H1 (cell line): Measurements from ENCODE around the gene PEPD. TPM values are rescaled to one million over a fixed set of nuclear protein-coding genes. Genes with fewer than 3 reads are reported as not detected.

Experiments
- CTCF ChIA-PET: fragments of 300-600 bp; sonication (Branson Sonifier 250); formaldehyde crosslinking; loops from one replicate; lab custom pipeline; 2021; ENCODE audit not compliant: partially characterized antibody; lab: Charles Lee
- POLR2A ChIA-PET: fragments of 300-600 bp; sonication (Branson Sonifier 250); formaldehyde crosslinking; loops from one replicate; lab custom pipeline; 2021; ENCODE audit warnings: inconsistent platforms; ENCODE audit not compliant: partially characterized antibody; lab: Charles Lee
- DNase-seq, 2 experiments: peaks; one replicate each; pipeline versions ENCODE4 v3.0.0 to v3.0.0-alpha.2; 2010 to 2022; ENCODE audit warnings: low spot score in 2 of 2, low read depth in 1 of 2, mixed read lengths in 1 of 2
- FAIRE-seq: peaks from 2 replicates; lab custom pipeline; 2011; peaks lifted over from hg19 to GRCh38; lab: Jason Lieb, UNC
- H2AFZ ChIP-seq: 2 replicates; pipeline ENCODE4 v1.8.1; 2012; ENCODE audit warnings: low read length, inconsistent platforms
- H2AK5ac ChIP-seq: 2 replicates; pipeline ENCODE4 v1.6.1; 2013; ENCODE audit warnings: low read depth, low read length
- H2BK120ac ChIP-seq: replicated peaks from 2 replicates; pipeline ENCODE3; 2013; ENCODE audit warnings: low read depth, low read length, inconsistent platforms
- H2BK12ac ChIP-seq: 2 replicates; pipeline ENCODE4 v1.6.1; 2013; ENCODE audit warnings: low read depth, low read length
- H2BK15ac ChIP-seq: 2 replicates; pipeline ENCODE4 v1.6.1; 2013; ENCODE audit warnings: low read length
- H2BK20ac ChIP-seq: 2 replicates; pipeline ENCODE4 v1.6.1; 2013; ENCODE audit warnings: low read length
- H2BK5ac ChIP-seq: 2 replicates; pipeline ENCODE4 v1.6.1; 2013; ENCODE audit warnings: low read depth, low read length
- H3K14ac ChIP-seq: 2 replicates; pipeline ENCODE4 v1.6.1; 2013; ENCODE audit warnings: inconsistent platforms; ENCODE audit not compliant: insufficient read length
- H3K18ac ChIP-seq: 2 replicates; pipeline ENCODE4 v1.6.1; 2013; ENCODE audit warnings: low read length; ENCODE audit errors: extremely low read depth
- H3K23ac ChIP-seq: 2 replicates; pipeline ENCODE4 v1.6.1; 2013; ENCODE audit warnings: inconsistent platforms; ENCODE audit not compliant: insufficient read length
- H3K23me2 ChIP-seq: 2 replicates; pipeline ENCODE4 v1.6.1; 2013; ENCODE audit warnings: low read depth, low read length
- H3K27ac ChIP-seq: 2 replicates; pipeline ENCODE4 v1.6.1; 2011; ENCODE audit warnings: low read depth, low read length, inconsistent platforms
- H3K27me3 ChIP-seq, 4 experiments: replicated peaks in 1 of 4; 1 replicate in 1 of 4; 2 replicates in 3 of 4; pipeline versions ENCODE4 v1.6.1 to v1.8.1; 2011 to 2013; ENCODE audit warnings: low read length in 3 of 4, mild to moderate bottlenecking in 3 of 4, inconsistent platforms in 2 of 4, mixed read lengths in 2 of 4, moderate library complexity in 1 of 4; ENCODE audit not compliant: control insufficient read depth in 3 of 4, insufficient read depth in 3 of 4; ENCODE audit errors: extremely low read depth in 1 of 4
- H3K36me3 ChIP-seq, 4 experiments: 2 replicates each; pipeline versions ENCODE4 v1.6.1 to v1.8.1; 2011 to 2013; ENCODE audit warnings: mild to moderate bottlenecking in 4 of 4, low read length in 3 of 4, moderate library complexity in 2 of 4, control low read depth in 1 of 4, inconsistent platforms in 1 of 4; ENCODE audit not compliant: insufficient read depth in 4 of 4, control insufficient read depth in 2 of 4
- H3K4ac ChIP-seq: replicated peaks from 2 replicates; pipeline ENCODE3; 2013; ENCODE audit warnings: low read length, low read depth, mixed read lengths, inconsistent platforms; ENCODE audit not compliant: insufficient read length
- H3K4me1 ChIP-seq, 4 experiments: replicated peaks in 1 of 4; 1 replicate in 1 of 4; 2 replicates in 3 of 4; pipeline versions ENCODE4 v1.6.1 to v1.8.1; 2011 to 2013; ENCODE audit warnings: low read length in 3 of 4, inconsistent platforms in 2 of 4, mixed read lengths in 1 of 4; ENCODE audit not compliant: insufficient read depth in 4 of 4, control insufficient read depth in 3 of 4
- H3K4me2 ChIP-seq, 2 experiments: 2 replicates each; pipeline versions ENCODE4 v1.6.1 to v1.8.1; 2011 to 2013; ENCODE audit warnings: low read depth in 2 of 2, low read length in 2 of 2, control low read depth in 1 of 2, inconsistent platforms in 1 of 2, mild to moderate bottlenecking in 1 of 2; ENCODE audit not compliant: insufficient read depth in 1 of 2
- H3K4me3 ChIP-seq, 4 experiments: fragments of 200-600, 300-600 bp in 1 of 4; sonication (generic), shearing (Covaris generic), sonication (Bioruptor Twin) in 1 of 4; 2 replicates each; pipeline versions ENCODE4 v1.5.1 to v1.8.1; 2011 to 2016; ENCODE audit warnings: low read length in 4 of 4, low read depth in 3 of 4, control low read depth in 2 of 4, inconsistent platforms in 2 of 4, mild to moderate bottlenecking in 2 of 4, mixed read lengths in 1 of 4, moderate library complexity in 1 of 4; ENCODE audit not compliant: insufficient read depth in 2 of 4; ENCODE audit errors: extremely low read depth in 1 of 4
- H3K56ac ChIP-seq: replicated peaks from 2 replicates; pipeline ENCODE3; 2013; ENCODE audit warnings: low read depth, mild to moderate bottlenecking, mixed read lengths, low read length, inconsistent platforms; ENCODE audit not compliant: insufficient read length
- H3K79me1 ChIP-seq: 2 replicates; pipeline ENCODE4 v1.6.1; 2013; ENCODE audit warnings: low read depth, low read length, control low read depth
- H3K79me2 ChIP-seq, 2 experiments: 2 replicates each; pipeline versions ENCODE4 v1.6.1 to v1.8.1; 2012 to 2013; ENCODE audit warnings: low read length in 2 of 2, mild to moderate bottlenecking in 2 of 2, inconsistent platforms in 1 of 2; ENCODE audit not compliant: insufficient read depth in 2 of 2, control insufficient read depth in 1 of 2
- H3K9ac ChIP-seq, 4 experiments: replicated peaks in 1 of 4; 1 replicate in 1 of 4; 2 replicates in 3 of 4; pipeline versions ENCODE4 v1.6.1 to v1.8.1; 2011 to 2013; ENCODE audit warnings: low read depth in 3 of 4, low read length in 3 of 4, control low read depth in 2 of 4, mild to moderate bottlenecking in 2 of 4, moderate library complexity in 2 of 4, inconsistent platforms in 1 of 4; ENCODE audit errors: extremely low read depth in 1 of 4
- H3K9me3 ChIP-seq, 2 experiments: 2 replicates each; pipeline versions ENCODE4 v1.6.1 to v1.8.1; 2012 to 2013; ENCODE audit warnings: mild to moderate bottlenecking in 2 of 2, moderate library complexity in 2 of 2, control low read depth in 1 of 2, inconsistent platforms in 1 of 2, low read depth in 1 of 2, low read length in 1 of 2, mixed read lengths in 1 of 2; ENCODE audit not compliant: insufficient read depth in 2 of 2
- H4K20me1 ChIP-seq, 2 experiments: replicated peaks in 1 of 2; 2 replicates each; pipeline versions ENCODE3 to v1.8.1; 2011 to 2013; ENCODE audit warnings: inconsistent platforms in 2 of 2, low read length in 2 of 2, mild to moderate bottlenecking in 1 of 2; ENCODE audit not compliant: insufficient read depth in 2 of 2, control insufficient read depth in 1 of 2
- H4K5ac ChIP-seq: 2 replicates; pipeline ENCODE4 v1.6.1; 2013; ENCODE audit warnings: low read length, low read depth, mixed read lengths, inconsistent platforms; ENCODE audit not compliant: insufficient read length
- H4K8ac ChIP-seq: 2 replicates; pipeline ENCODE4 v1.8.0; 2013; ENCODE audit warnings: mild to moderate bottlenecking, moderate library complexity, low read length, inconsistent platforms; ENCODE audit not compliant: insufficient read depth; ENCODE audit errors: extremely low read depth
- H4K91ac ChIP-seq: replicated peaks from 2 replicates; pipeline ENCODE3; 2013; ENCODE audit warnings: low read length, mixed read lengths, inconsistent platforms; ENCODE audit not compliant: insufficient read length
- CBX5 ChIP-seq: fragments of 300-800, 300-1000 bp; sonication (generic); IDR thresholded peaks from 2 replicates; pipeline ENCODE4 v1.7.1; 2016; ENCODE audit warnings: antibody characterized with exemption, low read length, low read depth
- JUN ChIP-seq: IDR thresholded peaks from 2 replicates; pipeline ENCODE4 v1.6.1; 2011; ENCODE audit warnings: low read depth, mild to moderate bottlenecking, improper control_type of control experiment, low read length
- SIN3A ChIP-seq, 2 experiments: IDR thresholded peaks in 1 of 2; conservative IDR thresholded peaks in 1 of 2; 2 replicates each; pipeline ENCODE4 v1.6.1; 2011 to 2012; ENCODE audit warnings: low read length in 2 of 2, improper control_type of control experiment in 1 of 2, low read depth in 1 of 2, mild to moderate bottlenecking in 1 of 2
- SIX5 ChIP-seq: IDR thresholded peaks from 2 replicates; pipeline ENCODE4 v1.6.1; 2011; ENCODE audit warnings: mild to moderate bottlenecking, low read depth, low read length
- SP2 ChIP-seq: IDR thresholded peaks from 2 replicates; pipeline ENCODE4 v1.6.1; 2012; ENCODE audit warnings: mild to moderate bottlenecking, low read length, inconsistent platforms
- WGBS, 2 experiments: shearing (Covaris generic) in 1 of 2; methylation state at CpG; one replicate each; pipeline versions ENCODE4 v1.1.6 to v1.1.7; 2013 to 2015; ENCODE audit warnings: low lambda C conversion rate in 2 of 2, mixed read lengths in 2 of 2, inconsistent platforms in 1 of 2, low coverage in 1 of 2, missing lambda C conversion rate in 1 of 2; ENCODE audit not compliant: insufficient replicate concordance in 2 of 2, insufficient coverage in 1 of 2, insufficient read length in 1 of 2; ENCODE audit errors: extremely low coverage in 1 of 2, missing lambda C conversion rate in 1 of 2; 5-methylcytosine and 5-hydroxymethylcytosine counted together
- polyA plus RNA-seq, 7 experiments: library from polyadenylated mRNA; depleted of rRNA in 3 of 7; stranded (reverse) in 5 of 7; unstranded in 2 of 7; fragments of >200 nt in 5 of 7; fragments of 200-250 nt in 2 of 7; gene quantifications; 1 replicate in 5 of 7; 2 replicates in 1 of 7; 4 replicates in 1 of 7; pipeline versions ENCODE4 v1.2.1 to v1.2.3, GENCODE V29; 2011 to 2013; ENCODE audit warnings: missing spikeins in 2 of 7, mixed read lengths in 2 of 7
- total RNA-seq: library from RNA; stranded (reverse); fragmentation: NEBNext Ultra II Directional; extraction: Animal tissue kit (Norgen Biotek cat#: 25700); gene quantifications from 2 replicates; pipeline ENCODE4 v1.2.1, GENCODE V29; 2021
- TF ChIP-seq, protein P1 (sequence below): IDR thresholded peaks from 2 replicates; pipeline ENCODE4 v1.6.1; 2011; ENCODE audit warnings: low read length, improper control_type of control experiment

The PEPD gene
- total and polyA plus RNA-seq, 2 of the 8 experiments (the other 6 are each of a cell fraction or from before 2014, with no cell fraction given): 84.1 to 178 TPM

DNA sequence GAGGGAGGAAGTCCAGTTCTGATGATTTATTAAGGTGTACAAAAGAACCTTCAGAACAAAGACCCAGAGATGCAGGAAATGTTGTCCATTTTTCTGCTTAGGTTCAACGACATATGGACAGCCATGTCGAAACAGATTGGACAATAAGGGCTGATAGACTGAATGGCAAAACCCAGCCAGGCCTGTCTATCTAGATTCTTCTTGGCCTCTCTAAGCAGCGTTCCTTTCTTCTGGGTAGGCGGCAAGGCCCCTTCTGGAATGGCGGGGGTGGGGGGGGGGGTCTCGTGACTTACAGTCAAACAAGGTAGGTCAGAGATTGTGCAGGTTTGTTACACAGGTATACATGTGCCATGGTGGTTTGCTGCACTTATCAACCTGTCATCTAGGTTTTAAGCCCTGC is 39.7 kb upstream of the PEPD start:
- POLR2A ChIA-PET: no interaction called here
- Histone ChIP-seq H2BK20ac (no peak overlapping the region), H3K56ac (no peak overlapping the region)

More for the DNA sequence above, 39.7 kb upstream of the PEPD start:
- H2BK5ac ChIP-seq: no peak overlapping the region
- H4K5ac ChIP-seq: no peak overlapping the region
- no peak for DNase-seq
- no peak overlapping the region for H3K27ac ChIP-seq
- no peak overlapping the region for H3K18ac ChIP-seq
- H4K91ac ChIP-seq: no peak overlapping the region
- TF ChIP-seq SP2 (no peak), SIN3A (conservative IDR thresholded peaks at IDR 0.05 in 1 of 2, IDR thresholded peaks at IDR 0.05 in 1 of 2; ENCODE audit: low read depth in 1 of 2, low read length in 2 of 2) (no peak), SIX5 (no peak), JUN (no peak), CBX5 (no peak)
- TF ChIP-seq, protein P1, sequence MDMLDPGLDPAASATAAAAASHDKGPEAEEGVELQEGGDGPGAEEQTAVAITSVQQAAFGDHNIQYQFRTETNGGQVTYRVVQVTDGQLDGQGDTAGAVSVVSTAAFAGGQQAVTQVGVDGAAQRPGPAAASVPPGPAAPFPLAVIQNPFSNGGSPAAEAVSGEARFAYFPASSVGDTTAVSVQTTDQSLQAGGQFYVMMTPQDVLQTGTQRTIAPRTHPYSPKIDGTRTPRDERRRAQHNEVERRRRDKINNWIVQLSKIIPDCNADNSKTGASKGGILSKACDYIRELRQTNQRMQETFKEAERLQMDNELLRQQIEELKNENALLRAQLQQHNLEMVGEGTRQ: no peak
- H3K79me1 ChIP-seq: no peaks in the 10 kb centered on the region
- no peak for FAIRE-seq
- no peaks in the 10 kb centered on the region for H3K36me3 ChIP-seq
- WGBS, 2 experiments: 84% methylated on average over 6 of the region's 6 CpGs; no CpG with 5 or more reads in 1 of the 2 experiments
- no peak overlapping the region for H2AK5ac ChIP-seq
- H3K23me2 ChIP-seq: no peaks in the 10 kb centered on the region
- H3K4me1 ChIP-seq: peaks cover 0 to 6% (median 3%) of the 10 kb centered on the region in 4 experiments; a peak in 6 of 7 replicates
- no peak overlapping the region for H2AFZ ChIP-seq
- CTCF ChIA-PET: interaction anchor here (1.6 kb wide), 1 partner anchor 26 kb away, joined by 4 read pairs; no protein-coding TSS in a partner anchor
- no peaks in the 10 kb centered on the region for H3K9me3 ChIP-seq
- H3K23ac ChIP-seq: no peak overlapping the region
- H3K14ac ChIP-seq: no peak overlapping the region
- H3K4ac ChIP-seq: no peak overlapping the region
- no peak overlapping the region for H3K4me3 ChIP-seq
- no peak overlapping the region for H4K8ac ChIP-seq
- H3K79me2 ChIP-seq: no peaks in the 10 kb centered on the region
- no peak overlapping the region for H2BK12ac ChIP-seq
- no peak overlapping the region for H3K4me2 ChIP-seq
- no peaks in the 10 kb centered on the region for H3K27me3 ChIP-seq
- H3K9ac ChIP-seq: no peak overlapping the region
- H2BK15ac ChIP-seq: no peak overlapping the region
- no peak overlapping the region for H2BK120ac ChIP-seq
- peaks cover 0 to 1% of the 10 kb centered on the region in 2 experiments for H4K20me1 ChIP-seq
